Measurements from ENCODE around the gene CDK9.

GRCh38 chr9:127803507-127804352, 17.9 kb downstream of the CDK9 start:
- TF ChIP-seq CTCF (IDR thresholded peaks at IDR 0.05) = no peak
- no peak for TF ChIP-seq POLR2AphosphoS5 (IDR thresholded peaks at IDR 0.05; ENCODE audit: low read depth, low read length)
- TF ChIP-seq, protein P1, sequence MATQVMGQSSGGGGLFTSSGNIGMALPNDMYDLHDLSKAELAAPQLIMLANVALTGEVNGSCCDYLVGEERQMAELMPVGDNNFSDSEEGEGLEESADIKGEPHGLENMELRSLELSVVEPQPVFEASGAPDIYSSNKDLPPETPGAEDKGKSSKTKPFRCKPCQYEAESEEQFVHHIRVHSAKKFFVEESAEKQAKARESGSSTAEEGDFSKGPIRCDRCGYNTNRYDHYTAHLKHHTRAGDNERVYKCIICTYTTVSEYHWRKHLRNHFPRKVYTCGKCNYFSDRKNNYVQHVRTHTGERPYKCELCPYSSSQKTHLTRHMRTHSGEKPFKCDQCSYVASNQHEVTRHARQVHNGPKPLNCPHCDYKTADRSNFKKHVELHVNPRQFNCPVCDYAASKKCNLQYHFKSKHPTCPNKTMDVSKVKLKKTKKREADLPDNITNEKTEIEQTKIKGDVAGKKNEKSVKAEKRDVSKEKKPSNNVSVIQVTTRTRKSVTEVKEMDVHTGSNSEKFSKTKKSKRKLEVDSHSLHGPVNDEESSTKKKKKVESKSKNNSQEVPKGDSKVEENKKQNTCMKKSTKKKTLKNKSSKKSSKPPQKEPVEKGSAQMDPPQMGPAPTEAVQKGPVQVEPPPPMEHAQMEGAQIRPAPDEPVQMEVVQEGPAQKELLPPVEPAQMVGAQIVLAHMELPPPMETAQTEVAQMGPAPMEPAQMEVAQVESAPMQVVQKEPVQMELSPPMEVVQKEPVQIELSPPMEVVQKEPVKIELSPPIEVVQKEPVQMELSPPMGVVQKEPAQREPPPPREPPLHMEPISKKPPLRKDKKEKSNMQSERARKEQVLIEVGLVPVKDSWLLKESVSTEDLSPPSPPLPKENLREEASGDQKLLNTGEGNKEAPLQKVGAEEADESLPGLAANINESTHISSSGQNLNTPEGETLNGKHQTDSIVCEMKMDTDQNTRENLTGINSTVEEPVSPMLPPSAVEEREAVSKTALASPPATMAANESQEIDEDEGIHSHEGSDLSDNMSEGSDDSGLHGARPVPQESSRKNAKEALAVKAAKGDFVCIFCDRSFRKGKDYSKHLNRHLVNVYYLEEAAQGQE (IDR thresholded peaks at IDR 0.05; ENCODE audit: insufficient read depth in 1 of 2, low read depth in 2 of 2, low read length in 1 of 2) = no peak
- no peak for TF ChIP-seq TCF7L2 (IDR thresholded peaks at IDR 0.05; ENCODE audit: low read depth, low read length)
- no peak for TF ChIP-seq SIN3A (IDR thresholded peaks at IDR 0.05; ENCODE audit: borderline replicate concordance, insufficient read depth, low read depth, low read length)
